Muscle of leg (tissue), 11 donors: Measurements from ENCODE around the gene DEGS2. TPM values are rescaled to one million over a fixed set of nuclear protein-coding genes. Genes with fewer than 3 reads are reported as not detected.
A peak's percentile ranks its signal among the peaks of the same experiment; 100 is the strongest.

Experiments
- DNase-seq: peaks from one replicate; pipeline ENCODE4 v3.0.0; 2013
- H3K27ac ChIP-seq: one replicate; pipeline ENCODE4 v1.5.1; 2013; ENCODE audit warnings: mild to moderate bottlenecking, low read length, control low read depth
- H3K27me3 ChIP-seq: one replicate; pipeline ENCODE4 v1.6.1; 2013; ENCODE audit warnings: low read length; ENCODE audit not compliant: control insufficient read depth, insufficient read depth
- H3K36me3 ChIP-seq: one replicate; pipeline ENCODE4 v1.6.1; 2013; ENCODE audit warnings: low read length; ENCODE audit not compliant: control insufficient read depth, insufficient read depth
- H3K4me1 ChIP-seq: one replicate; pipeline ENCODE4 v1.6.1; 2013; ENCODE audit warnings: low read length; ENCODE audit not compliant: control insufficient read depth, insufficient read depth
- H3K4me3 ChIP-seq: one replicate; pipeline ENCODE4 v1.5.1; 2013; ENCODE audit warnings: low read length, control low read depth
- H3K9me3 ChIP-seq: replicated peaks from 2 replicates; pipeline ENCODE4 v1.6.1; 2013; ENCODE audit warnings: low read depth, low read length; ENCODE audit not compliant: control insufficient read depth
- WGBS: methylation state at CpG from one replicate; pipeline ENCODE4 v1.1.5; 2013; ENCODE audit warnings: missing lambda C conversion rate; ENCODE audit not compliant: insufficient coverage; 5-methylcytosine and 5-hydroxymethylcytosine counted together
- polyA plus RNA-seq, 8 donors: library from polyadenylated mRNA; unstranded; fragments of 120-200 nt; gene quantifications; one replicate each; pipeline versions ENCODE4 v1.2.1 to v1.2.3, GENCODE V29; 2013; ENCODE audit warnings: inconsistent platforms in 1 of 8, low replicate concordance in 1 of 8; ENCODE audit not compliant: insufficient read length in 8 of 8, insufficient read depth in 1 of 8
- total RNA-seq: library from RNA; stranded (reverse); fragments of 120-200 nt; gene quantifications from one replicate; pipeline ENCODE4 v1.2.4, GENCODE V29; 2013

DEGS2 gene
- total and polyA plus RNA-seq, 9 donors, result 0.35 to 1.6 (median 0.52) TPM

GRCh38 chr14:100105357-100106169 lies 53.9 kb downstream of the DEGS2 start:
- Histone ChIP-seq H3K36me3 (peaks cover 9% of the 10 kb centered on the region), H3K4me1 (peaks cover 22% of the 10 kb centered on the region), H3K27me3 (no peaks in the 10 kb centered on the region), H3K4me3 (no peak overlapping the region), H3K27ac (no peak overlapping the region), H3K9me3 (no peaks in the 10 kb centered on the region)
- DNase-seq, result no peak
- WGBS, result 84% methylated on average over 11 of the region's 16 CpGs

- no peak for DNase-seq
- Histone ChIP-seq H3K4me1 (peaks cover 22% of the 10 kb centered on the region), H3K36me3 (peaks cover 9% of the 10 kb centered on the region), H3K4me3 (no peak overlapping the region), H3K27me3 (no peaks in the 10 kb centered on the region), H3K9me3 (no peaks in the 10 kb centered on the region), H3K27ac (no peak overlapping the region)
- 91% methylated on average over 4 of the region's 7 CpGs for WGBS
Observed at GRCh38 chr14:100104523-100105300, 54.7 kb downstream of the DEGS2 start.

- Histone ChIP-seq H3K27ac (no peak overlapping the region), H3K27me3 (no peaks in the 10 kb centered on the region), H3K4me1 (peaks cover 22% of the 10 kb centered on the region), H3K9me3 (no peaks in the 10 kb centered on the region), H3K4me3 (no peak overlapping the region), H3K36me3 (peaks cover 13% of the 10 kb centered on the region)
- no peak for DNase-seq
- whole genome bisulfite sequencing, result 100% methylated on average over 2 of the region's 4 CpGs
Observed at GRCh38 chr14:100104006-100104352, 55.5 kb downstream of the DEGS2 start.

GRCh38 chr14:100103250-100104005 lies 56.0 kb downstream of the DEGS2 start:
- H3K4me3 ChIP-seq, result no peak overlapping the region
- H3K9me3 ChIP-seq, result no peaks in the 10 kb centered on the region
- WGBS, result 78% methylated on average over 5 of the region's 10 CpGs
- peaks cover 15% of the 10 kb centered on the region for H3K36me3 ChIP-seq
- DNase-seq, result peak; percentile 57
- H3K4me1 ChIP-seq, result peaks cover 16% of the 10 kb centered on the region
- no peaks in the 10 kb centered on the region for H3K27me3 ChIP-seq
- peak overlapping the region; percentile 20 for H3K27ac ChIP-seq

- H3K4me3 ChIP-seq, result no peak overlapping the region
- H3K9me3 ChIP-seq, result no peaks in the 10 kb centered on the region
- H3K27ac ChIP-seq, result no peak overlapping the region
- 85% methylated on average over 3 of the region's 8 CpGs for WGBS
- H3K36me3 ChIP-seq, result peaks cover 24% of the 10 kb centered on the region
- DNase-seq, result no peak
- H3K27me3 ChIP-seq, result no peaks in the 10 kb centered on the region
- H3K4me1 ChIP-seq, result peaks cover 11% of the 10 kb centered on the region
Observed at GRCh38 chr14:100102156-100102785, 57.2 kb downstream of the DEGS2 start.

GRCh38 chr14:100100032-100100703 lies 59.3 kb downstream of the DEGS2 start:
- no peaks in the 10 kb centered on the region for H3K27me3 ChIP-seq
- peaks cover 11% of the 10 kb centered on the region for H3K4me1 ChIP-seq
- H3K27ac ChIP-seq, result no peak overlapping the region
- H3K36me3 ChIP-seq, result peaks cover 20% of the 10 kb centered on the region
- WGBS, result 90% methylated on average over 9 of the region's 14 CpGs
- no peak for DNase-seq
- no peak overlapping the region for H3K4me3 ChIP-seq
- no peaks in the 10 kb centered on the region for H3K9me3 ChIP-seq

GRCh38 chr14:100098171-100098570 lies 61.3 kb downstream of the DEGS2 start:
- peaks cover under 1% of the 10 kb centered on the region for H3K4me1 ChIP-seq
- DNase-seq, result no peak
- H3K36me3 ChIP-seq, result peaks cover 20% of the 10 kb centered on the region
- no peaks in the 10 kb centered on the region for H3K9me3 ChIP-seq
- WGBS, result 93% methylated on average over 8 of the region's 8 CpGs
- H3K27me3 ChIP-seq, result no peaks in the 10 kb centered on the region
- no peak overlapping the region for H3K4me3 ChIP-seq
- H3K27ac ChIP-seq, result no peak overlapping the region

- DNase-seq, result no peak
- H3K9me3 ChIP-seq, result no peaks in the 10 kb centered on the region
- WGBS, result 17% methylated on average over 1 of the region's 3 CpGs
- H3K27me3 ChIP-seq, result no peaks in the 10 kb centered on the region
- no peaks in the 10 kb centered on the region for H3K4me1 ChIP-seq
- peaks cover 19% of the 10 kb centered on the region for H3K36me3 ChIP-seq
- no peak overlapping the region for H3K27ac ChIP-seq
- H3K4me3 ChIP-seq, result no peak overlapping the region
Observed at GRCh38 chr14:100096656-100097055, 62.8 kb downstream of the DEGS2 start.
